ENCODE measurements around the gene FGD4.

Gene FGD4

GRCh38 chr12:32413412-32413811 is 14.1 kb downstream of the FGD4 start:
- DNase-seq = no peak

GRCh38 chr12:32418221-32418620 is 18.9 kb downstream of the FGD4 start:
- DNase-seq = no peak

GRCh38 chr12:32418903-32419519 is 19.7 kb downstream of the FGD4 start:
- no peak for DNase-seq

- no peak for DNase-seq
Measured at GRCh38 chr12:32419520-32419960, 20.2 kb downstream of the FGD4 start.

GRCh38 chr12:32420356-32420755 is 21.0 kb downstream of the FGD4 start:
- no peak for DNase-seq

GRCh38 chr12:32423559-32423958 is 24.2 kb downstream of the FGD4 start:
- DNase-seq = no peak

- no peak for DNase-seq
Measured at GRCh38 chr12:32431025-32431424, 31.7 kb downstream of the FGD4 start.

- DNase-seq = no peak
Measured at GRCh38 chr12:32435921-32436705, 36.8 kb downstream of the FGD4 start.

GRCh38 chr12:32437095-32437515 is 37.7 kb downstream of the FGD4 start:
- no peak for DNase-seq

GRCh38 chr12:32440120-32440865 is 40.9 kb downstream of the FGD4 start:
- DNase-seq = no peak

GRCh38 chr12:32443491-32443890 is 44.1 kb downstream of the FGD4 start:
- DNase-seq = no peak

GRCh38 chr12:32444895-32445294 is 45.5 kb downstream of the FGD4 start:
- no peak for DNase-seq

- no peak for DNase-seq
Measured at GRCh38 chr12:32445356-32445755, 46.0 kb downstream of the FGD4 start.

- DNase-seq = no peak
Measured at GRCh38 chr12:32446316-32447119, 47.2 kb downstream of the FGD4 start.

- no peak for DNase-seq
Measured at GRCh38 chr12:32448586-32448985, 49.2 kb downstream of the FGD4 start.

GRCh38 chr12:32450363-32450762 is 51.0 kb downstream of the FGD4 start:
- no peak for DNase-seq

- DNase-seq = no peak
Measured at GRCh38 chr12:32450768-32451167, 51.4 kb downstream of the FGD4 start.

- no peak for DNase-seq
Measured at GRCh38 chr12:32451816-32452215, 52.5 kb downstream of the FGD4 start.

GRCh38 chr12:32454075-32454474 is 54.7 kb downstream of the FGD4 start:
- DNase-seq = no peak

- no peak for DNase-seq
Measured at GRCh38 chr12:32454866-32455265, 55.5 kb downstream of the FGD4 start.

GRCh38 chr12:32455607-32456071 is 56.3 kb downstream of the FGD4 start:
- no peak for DNase-seq

GRCh38 chr12:32457251-32458025 is 58.1 kb downstream of the FGD4 start:
- no peak for DNase-seq

All from activated effector memory CD4-positive, alpha-beta T cell treated with anti-CD3 and anti-CD28 coated beads, Interleukin-2, amount 50 U/mL, for 16 hours (primary cell).